HG03025 (cell line): ENCODE measurements around the gene ZFHX3.
"Not testable (repeated sequence)": the region's sequence is repeated elsewhere in the genome, so short reads cannot be mapped to it uniquely, and the experiment has no call there.

Experiments
- ATAC-seq: cut with Tn5 transposase; IDR thresholded peaks from one replicate; pipeline ENCODE4 v1.9.1; 2021; ENCODE audit warnings: mild to moderate bottlenecking, moderate library complexity; ENCODE audit not compliant: unreplicated experiment, low FRiP score

The ZFHX3 gene

DNA sequence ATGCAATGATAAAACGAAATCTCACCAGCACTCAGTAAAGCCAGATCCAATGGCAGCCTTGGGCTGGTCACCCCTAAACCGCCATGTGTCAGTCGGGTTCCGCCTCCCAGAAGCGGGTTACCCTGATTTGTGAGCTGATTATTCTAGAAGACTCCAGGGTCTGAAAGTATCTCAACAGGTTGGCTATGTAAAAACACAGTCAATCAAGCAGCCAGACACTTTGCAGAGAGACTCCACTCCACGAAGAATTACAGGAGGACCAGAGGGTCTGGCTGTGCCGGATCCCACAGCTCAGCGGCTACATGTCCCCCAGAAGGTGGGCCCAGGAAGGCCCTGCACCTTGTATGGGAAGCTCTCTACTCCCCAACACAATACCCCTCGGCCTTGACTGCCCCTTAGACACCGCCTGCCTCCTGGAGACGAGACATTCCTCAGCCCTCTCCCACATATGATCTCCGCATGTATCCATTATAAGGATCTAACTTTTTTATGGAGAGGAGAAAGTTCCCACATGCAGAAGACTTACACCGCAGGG lies 23.3 kb downstream of the ZFHX3 start:
- ATAC-seq, result no peak

DNA sequence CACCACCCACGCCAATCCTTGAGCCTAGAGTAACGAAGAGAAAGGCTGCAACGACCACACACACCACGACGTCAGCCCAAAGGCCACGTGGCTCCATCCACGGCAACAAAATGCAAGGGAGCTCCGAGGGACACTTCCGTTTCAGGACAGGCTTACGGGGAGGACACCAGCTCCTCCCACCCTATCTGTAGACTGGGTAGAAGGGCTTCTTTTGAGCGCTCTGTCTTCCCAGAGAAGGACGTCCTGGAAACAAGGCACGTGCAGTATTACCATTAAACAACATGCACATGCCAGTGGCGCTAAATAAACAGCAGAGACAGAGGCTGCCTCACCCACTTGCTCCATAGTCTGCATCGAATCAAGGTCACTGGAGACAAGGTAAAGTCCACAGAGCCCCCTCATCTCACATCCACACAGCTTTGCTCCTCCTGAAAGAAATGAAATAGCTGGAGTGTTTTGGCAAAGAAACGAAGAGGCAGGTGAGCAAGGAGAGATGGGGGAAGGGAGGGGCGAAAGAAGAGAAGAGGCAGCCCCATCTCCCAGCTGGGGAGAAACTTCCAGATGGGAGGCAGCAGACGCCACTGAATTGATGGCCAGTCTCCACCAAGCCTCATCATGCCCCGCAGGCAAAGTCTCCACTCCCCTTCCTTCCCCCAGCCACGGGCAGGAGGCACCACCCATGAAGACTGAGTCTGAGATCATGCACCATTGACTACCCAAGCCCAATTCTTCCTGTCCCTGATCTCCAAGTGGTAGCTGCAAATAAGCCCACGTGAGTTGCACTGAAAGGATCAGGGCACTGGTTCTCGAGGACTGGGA lies 24.0 kb downstream of the ZFHX3 start:
- no peak for ATAC-seq

DNA sequence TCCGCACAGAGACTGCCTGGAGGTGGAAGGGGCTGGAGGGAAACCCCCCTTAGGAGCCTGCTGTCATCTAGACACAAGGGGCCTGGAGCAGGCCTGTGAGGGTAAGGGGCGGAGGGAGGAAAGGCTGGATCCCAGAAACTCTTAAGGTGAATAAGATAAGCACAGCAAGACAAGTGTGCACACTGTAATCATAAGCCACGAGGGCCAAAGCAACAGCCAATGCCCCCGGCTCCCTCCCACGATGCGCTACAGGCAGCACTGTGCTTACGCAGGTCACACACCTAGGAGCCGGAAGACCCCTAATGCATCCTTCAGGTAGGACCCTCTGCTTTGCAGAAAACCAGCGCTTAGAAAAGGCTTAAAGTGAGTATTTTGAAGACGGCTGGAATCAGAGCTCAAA lies 24.6 kb downstream of the ZFHX3 start:
- no peak for ATAC-seq

DNA sequence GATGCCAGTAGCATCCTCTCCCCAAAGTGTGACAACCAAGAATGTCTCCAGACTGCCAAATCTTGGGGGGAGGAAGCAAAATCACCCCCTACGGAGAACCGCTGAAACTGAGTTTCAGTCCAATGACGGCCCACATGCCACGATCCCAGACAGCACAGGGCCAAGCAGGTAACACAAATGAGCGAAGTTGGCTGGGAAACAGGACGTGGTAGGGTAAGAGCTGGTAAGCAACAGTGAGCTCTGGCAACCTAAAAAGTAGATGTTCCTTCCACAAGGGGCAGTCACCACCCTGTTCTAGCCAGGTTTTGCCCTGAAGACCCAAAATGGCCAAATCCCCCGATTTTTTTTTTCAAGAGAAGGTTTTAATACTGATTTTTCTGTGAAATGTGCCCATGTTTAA lies 25.4 kb downstream of the ZFHX3 start:
- no peak for ATAC-seq

DNA sequence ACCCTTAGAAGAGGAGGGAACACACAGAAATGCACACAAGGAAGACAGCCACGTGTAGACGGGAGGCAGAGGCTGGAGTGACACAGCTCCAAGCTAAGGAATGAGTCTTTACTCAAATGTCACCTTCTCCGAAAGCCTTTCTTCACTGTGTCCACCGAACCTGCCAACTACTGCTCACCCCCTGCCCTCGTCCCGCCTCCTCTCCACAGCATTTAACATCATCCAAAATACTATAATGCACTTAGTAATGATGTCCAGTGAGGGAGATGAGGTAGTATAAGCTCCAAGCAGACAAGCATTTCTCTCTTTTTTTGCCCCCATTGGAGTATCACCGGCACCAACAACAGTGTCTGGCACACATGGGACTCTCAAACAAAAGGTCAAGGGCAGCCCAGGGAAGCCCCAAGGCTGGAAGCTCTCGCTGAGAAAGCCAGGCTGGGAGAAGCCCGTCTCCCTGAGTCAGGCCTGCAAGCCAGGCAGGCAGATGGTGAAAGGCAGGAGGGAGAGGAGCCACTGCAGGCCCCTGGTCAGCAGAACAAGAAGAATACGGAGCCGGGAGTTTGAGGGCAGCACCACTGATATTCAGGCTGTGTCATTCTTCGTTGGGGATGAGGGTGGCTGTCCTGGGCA lies 25.9 kb downstream of the ZFHX3 start:
- no peak for ATAC-seq

DNA sequence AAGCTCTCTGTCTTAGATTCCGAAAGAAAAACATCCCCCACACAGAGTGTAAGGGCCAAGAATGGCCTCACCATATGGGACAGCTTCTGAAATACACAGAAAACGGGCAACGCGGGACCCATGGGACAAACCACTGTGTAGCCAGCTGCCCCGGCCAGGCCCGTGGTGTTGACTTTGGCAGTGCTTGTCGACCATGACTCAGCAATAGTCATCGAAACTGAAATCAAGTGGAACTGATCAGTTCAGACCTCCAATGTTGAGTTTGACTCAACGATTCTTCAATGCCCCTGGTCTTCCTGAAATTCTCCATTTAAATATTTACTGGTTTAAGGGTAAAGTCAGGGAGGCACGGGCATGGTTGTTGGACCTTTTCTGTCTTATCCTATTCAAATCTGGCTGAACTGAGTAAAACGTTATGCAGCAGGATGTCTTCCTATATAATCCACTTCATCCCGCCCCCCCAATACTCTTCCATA lies 27.5 kb downstream of the ZFHX3 start:
- no peak for ATAC-seq

DNA sequence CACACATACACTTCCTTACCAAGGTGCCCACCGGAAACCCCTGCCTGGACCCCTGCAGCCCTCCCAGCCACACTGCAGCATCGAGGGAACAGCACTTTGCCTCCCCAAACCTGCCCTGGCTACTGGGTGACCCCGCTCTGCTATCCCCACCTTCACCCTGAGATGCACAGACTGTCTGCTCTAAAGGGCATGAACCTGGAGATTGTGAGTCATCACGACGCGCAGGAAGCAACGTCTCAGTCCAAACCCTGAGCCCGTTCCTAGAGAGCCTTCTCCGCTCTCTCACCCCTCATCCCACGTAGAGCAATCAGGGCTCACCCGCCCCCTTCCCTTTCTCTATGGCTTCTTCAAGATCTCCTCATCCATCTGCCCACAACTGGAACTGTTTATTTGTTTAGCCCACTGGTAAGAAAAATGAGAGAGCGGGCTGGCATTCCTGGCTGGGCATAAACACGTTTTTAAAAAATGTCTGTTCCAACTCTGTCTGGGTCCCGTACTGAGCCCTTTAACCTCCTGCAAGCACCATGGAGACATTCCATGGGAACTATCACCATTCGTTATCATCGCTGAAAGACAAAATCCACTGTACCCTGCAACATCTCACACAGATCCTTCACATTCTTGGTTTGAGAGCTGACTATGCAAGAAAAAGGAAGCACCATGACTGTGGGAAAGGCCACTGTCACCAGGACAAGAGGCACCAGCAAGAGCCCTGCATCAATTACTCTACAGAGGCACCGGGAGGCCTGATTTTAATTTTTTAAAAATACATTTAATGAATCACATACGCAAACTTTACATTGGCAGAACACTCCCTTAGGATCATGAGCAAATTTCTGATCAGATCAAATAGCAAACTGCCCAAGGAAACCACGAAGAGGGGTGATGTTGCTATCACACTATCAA lies 28.2 kb downstream of the ZFHX3 start:
- no peak for ATAC-seq

DNA sequence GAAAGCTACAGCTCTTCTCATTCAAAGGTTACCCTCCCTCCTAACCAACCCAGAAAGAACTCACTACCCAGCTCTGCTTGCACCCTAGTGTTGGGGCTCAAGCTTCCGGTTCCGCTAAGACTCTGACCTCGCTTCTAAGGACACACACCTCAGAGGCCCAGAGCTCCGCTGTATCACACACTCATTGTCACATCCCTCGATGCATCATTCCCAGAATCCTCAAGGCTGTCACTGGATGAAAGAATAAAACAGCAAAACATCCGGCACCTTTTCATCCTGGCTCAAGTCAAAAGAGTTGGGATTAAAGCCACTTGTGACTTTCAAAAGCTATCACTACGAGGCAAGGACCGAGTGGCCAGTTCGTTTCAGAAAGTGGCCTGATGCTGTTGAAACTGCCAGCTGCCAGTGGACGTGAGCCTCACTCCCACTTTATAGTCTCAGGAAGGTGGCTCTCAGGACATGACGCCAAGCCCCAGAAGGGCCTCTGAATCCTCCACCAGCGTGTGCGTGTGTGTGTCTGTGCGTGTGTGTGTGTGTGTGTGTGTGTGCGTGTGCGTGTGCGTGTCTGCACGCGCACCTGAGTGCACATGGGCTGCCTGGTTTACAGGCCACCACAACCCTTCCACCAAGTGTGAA lies 29.0 kb downstream of the ZFHX3 start:
- ATAC-seq, result no peak

DNA sequence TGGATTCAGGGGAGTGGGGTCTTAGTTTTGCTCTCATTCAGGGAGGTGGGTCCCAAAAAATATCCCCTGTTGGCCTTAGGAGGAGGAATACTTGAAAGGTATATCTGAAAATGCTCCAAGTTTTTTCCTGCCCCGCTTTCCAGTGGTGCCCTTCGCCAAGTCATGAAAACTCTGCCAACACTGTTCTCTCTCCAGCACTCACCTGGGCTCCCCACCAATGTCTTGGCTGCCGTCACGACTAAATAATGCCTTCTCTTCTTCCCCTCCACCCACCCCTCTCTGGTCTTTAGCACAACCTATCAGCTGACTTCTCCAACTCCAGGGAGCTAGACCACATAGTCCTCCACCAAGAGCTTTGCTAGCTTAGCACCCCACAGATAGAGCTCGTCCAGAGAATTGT lies 30.6 kb downstream of the ZFHX3 start:
- no peak for ATAC-seq

DNA sequence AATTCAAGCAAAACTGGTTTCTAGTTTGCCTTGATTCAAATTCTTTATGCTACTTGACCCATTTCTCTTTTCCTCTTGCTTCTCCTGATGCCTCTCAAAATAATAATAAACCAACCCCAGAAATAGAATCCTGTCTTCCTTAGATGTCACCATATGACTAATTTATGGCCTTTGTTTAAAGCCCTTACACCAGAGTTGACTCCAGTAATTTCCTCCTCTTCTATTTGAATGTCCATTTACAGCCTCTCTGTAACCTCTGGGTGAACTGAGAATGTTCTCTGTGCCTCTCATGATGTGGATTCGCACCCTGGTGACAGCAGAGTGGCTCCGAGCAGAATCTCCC lies 31.5 kb downstream of the ZFHX3 start:
- ATAC-seq, result peak; percentile 35

DNA sequence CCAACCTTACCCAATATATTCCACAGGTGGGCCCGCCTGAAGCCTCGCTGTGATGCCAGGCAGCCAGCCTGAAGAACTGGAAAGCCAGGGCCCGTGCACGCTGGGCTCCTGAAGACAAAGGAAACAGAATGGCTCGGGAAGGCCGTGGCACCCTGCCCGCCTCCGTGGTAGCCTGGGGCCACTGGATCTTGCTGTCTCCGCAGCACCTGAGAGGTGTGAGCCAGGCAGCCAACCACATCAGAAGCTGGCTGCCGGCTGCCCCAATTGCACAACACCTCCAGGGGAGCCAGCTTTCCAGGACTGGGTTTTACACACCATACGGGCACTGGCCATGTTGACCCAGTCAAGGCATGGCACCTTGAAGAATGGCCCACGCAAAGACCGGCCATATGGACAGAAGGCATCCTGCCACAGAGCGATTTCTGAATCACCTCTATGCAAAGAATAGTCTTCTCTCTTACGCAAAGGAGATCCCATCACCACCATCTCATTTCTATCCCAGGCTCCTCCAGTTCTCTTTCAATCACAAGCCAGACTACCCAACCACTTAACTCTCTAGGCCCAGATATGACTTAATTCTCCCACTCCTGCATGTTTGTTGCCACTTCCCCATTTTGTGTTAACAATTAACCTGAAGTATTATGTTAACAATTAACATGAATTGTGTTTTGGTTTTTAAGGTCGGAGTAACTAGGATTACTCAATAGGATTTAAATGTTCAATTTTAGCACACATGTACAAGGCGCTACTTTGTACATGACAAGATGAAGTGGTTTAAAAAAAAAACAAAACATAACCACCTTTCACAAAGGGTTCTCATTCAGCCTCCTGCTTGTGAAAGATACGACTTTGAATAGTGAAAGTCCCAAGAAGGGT lies 32.1 kb downstream of the ZFHX3 start:
- peak; percentile 73 for ATAC-seq

DNA sequence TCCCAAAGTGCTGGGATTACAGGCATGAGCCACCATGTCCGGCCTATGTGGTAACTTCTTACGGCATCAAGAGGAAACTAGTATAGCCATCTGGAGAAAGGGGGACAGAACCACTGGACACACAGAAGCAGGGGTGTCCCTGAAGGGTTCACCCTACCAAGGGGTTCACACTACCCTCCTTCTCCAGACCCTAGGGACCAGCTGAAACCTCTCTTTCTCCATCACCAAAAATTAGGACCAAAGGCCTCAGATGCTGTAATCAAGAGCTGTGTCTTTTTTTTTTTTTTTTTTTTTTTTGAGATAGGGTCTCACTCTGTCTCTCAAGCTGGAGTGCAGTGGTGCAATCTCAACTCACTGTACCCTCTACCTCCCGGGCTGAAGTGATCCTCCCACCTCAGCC lies 33.2 kb downstream of the ZFHX3 start:
- ATAC-seq, result no peak

DNA sequence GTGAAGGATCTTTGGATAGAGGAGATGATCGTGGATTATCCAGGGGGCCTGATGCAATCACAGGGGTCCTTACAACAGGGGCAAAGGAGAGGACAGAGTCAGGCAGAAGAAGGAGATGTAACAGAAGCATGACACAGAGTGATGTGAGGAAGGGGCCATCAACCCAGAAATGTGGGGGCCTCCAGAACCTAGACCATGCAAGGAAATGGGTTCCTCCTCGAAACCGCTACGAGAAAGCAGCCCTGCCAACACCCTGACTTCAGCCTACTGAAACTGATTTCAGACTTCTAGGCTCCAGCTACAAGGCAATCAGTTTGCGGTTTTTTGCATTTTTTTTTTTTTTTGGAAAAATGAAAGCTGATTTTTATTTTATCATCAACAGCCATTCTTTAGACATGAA lies 34.0 kb downstream of the ZFHX3 start:
- no peak for ATAC-seq

DNA sequence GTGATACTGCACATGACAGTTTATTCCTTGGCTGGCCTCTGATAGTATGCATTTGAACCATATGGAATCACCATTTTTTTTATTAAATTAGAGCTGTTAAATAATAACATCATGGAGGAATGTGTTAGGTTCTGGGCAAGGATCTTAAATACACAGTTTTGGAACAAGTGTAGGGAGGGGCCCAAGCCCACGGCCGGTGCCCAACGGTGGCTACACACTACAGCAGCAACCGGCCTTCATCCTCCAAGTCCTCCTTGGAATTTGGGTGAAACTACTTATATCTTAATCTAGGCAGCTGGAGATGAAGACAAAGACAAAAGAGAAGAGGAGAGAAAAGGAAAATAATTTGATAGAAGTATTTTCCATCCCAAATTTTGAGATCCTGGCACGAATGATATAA lies 35.6 kb downstream of the ZFHX3 start:
- no peak for ATAC-seq

DNA sequence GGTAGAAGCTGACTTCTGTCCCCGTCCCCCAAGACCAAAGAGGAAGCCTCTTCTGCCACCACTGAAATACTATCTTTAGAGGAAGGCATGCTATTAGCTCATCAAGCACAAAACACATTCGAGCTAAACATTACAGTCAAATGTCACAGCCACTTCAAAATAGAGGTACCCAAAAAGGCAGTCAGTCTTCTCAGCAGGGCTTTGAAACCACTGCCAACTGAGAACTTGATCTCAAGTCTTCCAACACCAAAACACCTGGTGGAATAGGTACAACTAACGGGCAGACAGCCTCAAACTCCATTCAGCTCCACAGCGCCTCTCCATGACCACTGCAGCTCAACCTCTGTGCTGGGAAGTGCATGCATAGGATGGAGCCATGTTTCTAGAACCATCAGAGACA lies 36.0 kb downstream of the ZFHX3 start:
- ATAC-seq, result no peak

DNA sequence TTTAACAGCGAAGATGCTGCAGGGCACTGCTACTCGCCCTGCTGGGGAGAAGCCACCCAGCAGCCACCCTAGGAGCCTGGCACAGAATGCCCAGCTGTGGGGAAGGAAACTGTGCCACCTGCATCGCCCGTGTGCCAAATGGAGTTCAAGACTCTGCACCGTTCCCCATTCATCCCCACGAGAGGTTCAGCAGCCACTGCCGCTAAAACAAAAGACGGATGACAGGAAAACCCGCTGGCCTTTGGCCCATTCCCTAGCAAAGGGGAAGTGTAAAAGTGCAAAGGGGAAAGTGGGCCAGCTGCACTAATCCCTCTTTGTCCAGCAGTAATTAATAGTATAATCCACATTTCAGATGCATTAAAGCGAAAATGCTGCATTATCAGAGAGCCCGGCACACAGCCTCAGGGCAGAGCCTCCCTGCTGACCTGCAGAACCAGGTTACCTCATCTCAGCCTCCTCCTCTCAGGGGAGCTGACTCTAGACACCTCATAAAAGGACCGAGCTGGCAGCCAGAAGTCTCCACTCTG lies 37.7 kb downstream of the ZFHX3 start:
- ATAC-seq, result no peak

DNA sequence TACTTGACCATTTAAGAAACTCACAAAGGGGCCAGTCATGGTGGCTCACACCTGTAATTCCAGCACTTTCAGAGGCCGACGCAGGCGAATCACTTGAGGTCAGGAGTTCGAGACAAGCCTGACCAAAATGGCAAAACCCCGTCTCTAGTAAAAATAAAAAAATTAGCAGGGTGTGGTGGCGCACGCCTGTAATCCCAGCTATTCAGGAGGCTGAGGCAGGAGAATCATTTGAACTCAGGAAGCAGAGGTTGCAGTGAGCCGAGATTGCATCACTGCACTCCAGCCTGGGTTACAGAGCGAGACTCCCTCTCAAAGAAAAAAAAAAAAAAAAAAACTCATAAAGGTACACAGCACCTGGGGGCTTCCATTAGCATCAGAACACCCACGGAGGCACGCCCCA lies 38.2 kb downstream of the ZFHX3 start:
- not testable (repeated sequence) for ATAC-seq

DNA sequence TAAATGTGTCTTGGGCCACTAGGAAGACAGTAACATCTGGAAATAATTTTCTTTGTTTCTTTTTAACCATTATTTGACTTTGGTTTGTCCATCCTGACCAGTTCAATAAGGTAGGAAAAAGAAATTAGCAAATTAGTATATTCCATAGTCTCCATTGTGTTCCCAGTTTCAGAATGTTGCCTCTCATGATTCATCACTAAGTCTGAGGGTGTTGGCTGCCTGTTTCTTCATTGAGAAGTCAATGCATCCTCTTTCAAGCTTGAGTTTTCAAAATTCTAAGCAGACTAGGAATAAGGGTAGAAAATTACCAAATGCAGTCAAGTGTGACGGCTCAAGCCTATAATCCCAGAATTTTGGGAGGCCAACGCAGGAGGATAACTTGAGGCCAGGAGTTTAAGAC lies 41.9 kb downstream of the ZFHX3 start:
- no peak for ATAC-seq

DNA sequence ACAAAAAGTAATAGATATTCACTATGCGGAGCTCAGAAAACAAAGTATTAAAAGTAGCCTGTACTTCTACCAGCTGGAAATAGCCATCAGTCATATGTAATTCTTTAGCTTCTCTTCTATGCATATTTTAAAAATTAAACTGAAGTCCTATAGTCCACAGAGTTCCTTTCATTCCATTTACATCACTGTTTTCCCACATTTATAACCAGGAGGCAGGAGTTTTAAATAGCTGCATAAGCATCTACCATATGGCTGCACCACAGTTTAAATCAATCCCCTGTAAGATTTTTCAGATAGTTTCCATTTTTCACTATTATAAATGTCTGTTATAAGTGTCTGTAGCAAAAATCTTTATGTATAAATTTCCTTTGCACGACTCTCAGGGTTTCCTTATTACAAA lies 45.1 kb downstream of the ZFHX3 start:
- no peak for ATAC-seq
